ENCODE measurements around the gene ODF2.

GRCh38 chr9:128411364-128412119 is 44.3 kb upstream of the ODF2 start:
- TF ChIP-seq CTCF (IDR thresholded peaks at IDR 0.05) (no peak), POLR2A (IDR thresholded peaks at IDR 0.05) (no peak)

All from thyroid gland (tissue), 4 donors.